ENCODE data around the gene MRPL36. TPM values are rescaled to one million over a fixed set of nuclear protein-coding genes. Genes with fewer than 3 reads are reported as not detected.
"Not testable (repeated sequence)": the region's sequence is repeated elsewhere in the genome, so short reads cannot be mapped to it uniquely, and the experiment has no call there.

The MRPL36 gene
- total RNA-seq, 1 experiment from 2014 or later, result 79.9 TPM

- TF ChIP-seq CTCF (IDR thresholded peaks at IDR 0.05) (no peak), TCF7L2 (IDR thresholded peaks at IDR 0.05; ENCODE audit: low read depth, low read length) (no peak), SIN3A (IDR thresholded peaks at IDR 0.05; ENCODE audit: borderline replicate concordance, insufficient read depth, low read depth, low read length) (no peak), POLR2AphosphoS5 (IDR thresholded peaks at IDR 0.05; ENCODE audit: low read depth, low read length) (no peak)
- TF ChIP-seq, protein P1, sequence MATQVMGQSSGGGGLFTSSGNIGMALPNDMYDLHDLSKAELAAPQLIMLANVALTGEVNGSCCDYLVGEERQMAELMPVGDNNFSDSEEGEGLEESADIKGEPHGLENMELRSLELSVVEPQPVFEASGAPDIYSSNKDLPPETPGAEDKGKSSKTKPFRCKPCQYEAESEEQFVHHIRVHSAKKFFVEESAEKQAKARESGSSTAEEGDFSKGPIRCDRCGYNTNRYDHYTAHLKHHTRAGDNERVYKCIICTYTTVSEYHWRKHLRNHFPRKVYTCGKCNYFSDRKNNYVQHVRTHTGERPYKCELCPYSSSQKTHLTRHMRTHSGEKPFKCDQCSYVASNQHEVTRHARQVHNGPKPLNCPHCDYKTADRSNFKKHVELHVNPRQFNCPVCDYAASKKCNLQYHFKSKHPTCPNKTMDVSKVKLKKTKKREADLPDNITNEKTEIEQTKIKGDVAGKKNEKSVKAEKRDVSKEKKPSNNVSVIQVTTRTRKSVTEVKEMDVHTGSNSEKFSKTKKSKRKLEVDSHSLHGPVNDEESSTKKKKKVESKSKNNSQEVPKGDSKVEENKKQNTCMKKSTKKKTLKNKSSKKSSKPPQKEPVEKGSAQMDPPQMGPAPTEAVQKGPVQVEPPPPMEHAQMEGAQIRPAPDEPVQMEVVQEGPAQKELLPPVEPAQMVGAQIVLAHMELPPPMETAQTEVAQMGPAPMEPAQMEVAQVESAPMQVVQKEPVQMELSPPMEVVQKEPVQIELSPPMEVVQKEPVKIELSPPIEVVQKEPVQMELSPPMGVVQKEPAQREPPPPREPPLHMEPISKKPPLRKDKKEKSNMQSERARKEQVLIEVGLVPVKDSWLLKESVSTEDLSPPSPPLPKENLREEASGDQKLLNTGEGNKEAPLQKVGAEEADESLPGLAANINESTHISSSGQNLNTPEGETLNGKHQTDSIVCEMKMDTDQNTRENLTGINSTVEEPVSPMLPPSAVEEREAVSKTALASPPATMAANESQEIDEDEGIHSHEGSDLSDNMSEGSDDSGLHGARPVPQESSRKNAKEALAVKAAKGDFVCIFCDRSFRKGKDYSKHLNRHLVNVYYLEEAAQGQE (IDR thresholded peaks at IDR 0.05; ENCODE audit: insufficient read depth in 1 of 2, low read depth in 2 of 2, low read length in 1 of 2), result no peak
- no peaks in the 10 kb centered on the region for H3K27me3 ChIP-seq (ENCODE audit: control insufficient read depth, insufficient read depth, low read length)
- BruUV-seq (replicated peaks), result no TSS peak
- ChIA-PET CTCF (no interaction called here), POLR2A (no interaction called here)
- no peaks in the 10 kb centered on the region for H3K4me1 ChIP-seq (ENCODE audit: control insufficient read depth, insufficient read depth, low read length)
- H3K9me3 ChIP-seq (ENCODE audit: control insufficient read depth, insufficient read depth, low read depth, low read length), result no peaks in the 10 kb centered on the region
- no peaks in the 10 kb centered on the region for H3K36me3 ChIP-seq (ENCODE audit: control insufficient read depth, insufficient read depth, low read length)
- intact Hi-C loops (cut with micrococcal nuclease; ENCODE audit: unreplicated experiment), result no loop called here
- ATAC-seq (no peak), DNase-seq (ENCODE audit: low read depth, low spot score) (no peak)
- no peak overlapping the region for H3K4me3 ChIP-seq (ENCODE audit: low read depth in 2 of 2, low read length in 2 of 2)
- in situ Hi-C loops (cut with HindIII; ENCODE audit: low pct_unique_long_range_greater_than_20kb, low sequenced_read_pairs), result no loop called here
- no peak overlapping the region for H3K27ac ChIP-seq (ENCODE audit: low read length)
Observed at GRCh38 chr5:1845696-1846095, 46.1 kb upstream of the MRPL36 start.

GRCh38 chr5:1844708-1845436, 45.2 kb upstream of the MRPL36 start:
- TF ChIP-seq POLR2AphosphoS5 (IDR thresholded peaks at IDR 0.05; ENCODE audit: low read depth, low read length), result no peak
- DNase-seq (ENCODE audit: low read depth, low spot score), result no peak
- intact Hi-C loops (cut with micrococcal nuclease; ENCODE audit: unreplicated experiment), result no loop called here
- no peaks in the 10 kb centered on the region for H3K9me3 ChIP-seq (ENCODE audit: control insufficient read depth, insufficient read depth, low read depth, low read length)
- ChIA-PET CTCF (no interaction called here), POLR2A (no interaction called here)
- H3K4me3 ChIP-seq (ENCODE audit: low read depth in 2 of 2, low read length in 2 of 2), result no peak overlapping the region
- in situ Hi-C loops (cut with HindIII; ENCODE audit: low pct_unique_long_range_greater_than_20kb, low sequenced_read_pairs), result no loop called here
- no peaks in the 10 kb centered on the region for H3K4me1 ChIP-seq (ENCODE audit: control insufficient read depth, insufficient read depth, low read length)
- ATAC-seq, result no peak
- H3K27ac ChIP-seq (ENCODE audit: low read length), result no peak overlapping the region
- no peaks in the 10 kb centered on the region for H3K27me3 ChIP-seq (ENCODE audit: control insufficient read depth, insufficient read depth, low read length)
- no TSS peak for BruUV-seq (replicated peaks)
- no peaks in the 10 kb centered on the region for H3K36me3 ChIP-seq (ENCODE audit: control insufficient read depth, insufficient read depth, low read length)

DNA sequence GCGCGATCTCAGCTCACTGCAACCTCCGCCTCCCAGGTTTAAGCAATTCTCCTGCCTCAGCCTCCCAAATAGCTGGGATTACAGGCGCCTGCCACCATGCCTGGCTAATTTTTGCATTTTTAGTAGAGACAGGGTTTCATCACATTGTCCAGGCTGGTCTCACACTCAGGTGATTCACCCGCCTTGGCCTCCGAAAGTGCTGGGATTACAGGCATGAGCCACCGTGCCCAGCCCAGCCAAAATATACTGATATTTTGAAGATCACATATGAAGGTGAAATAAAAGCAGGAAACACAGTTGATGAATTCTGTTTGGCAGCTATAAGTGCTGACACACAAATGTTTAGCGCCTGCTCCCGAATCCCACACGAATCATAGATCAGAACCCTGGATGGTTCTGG, 44.1 kb upstream of the MRPL36 start:
- in situ Hi-C loops (cut with HindIII; ENCODE audit: low pct_unique_long_range_greater_than_20kb, low sequenced_read_pairs); H3K36me3 ChIP-seq (ENCODE audit: control insufficient read depth, insufficient read depth, low read length); intact Hi-C loops (cut with micrococcal nuclease; ENCODE audit: unreplicated experiment); H3K27me3 ChIP-seq (ENCODE audit: control insufficient read depth, insufficient read depth, low read length); H3K4me3 ChIP-seq (ENCODE audit: low read depth in 2 of 2, low read length in 2 of 2); BruUV-seq (replicated peaks); CTCF ChIA-PET; H3K9me3 ChIP-seq (ENCODE audit: control insufficient read depth, insufficient read depth, low read depth, low read length); H3K4me1 ChIP-seq (ENCODE audit: control insufficient read depth, insufficient read depth, low read length); H3K27ac ChIP-seq (ENCODE audit: low read length); POLR2A ChIA-PET; ATAC-seq; DNase-seq (ENCODE audit: low read depth, low spot score): not testable (repeated sequence)
